ENCODE data around the gene PPIP5K1.

Gene PPIP5K1

DNA sequence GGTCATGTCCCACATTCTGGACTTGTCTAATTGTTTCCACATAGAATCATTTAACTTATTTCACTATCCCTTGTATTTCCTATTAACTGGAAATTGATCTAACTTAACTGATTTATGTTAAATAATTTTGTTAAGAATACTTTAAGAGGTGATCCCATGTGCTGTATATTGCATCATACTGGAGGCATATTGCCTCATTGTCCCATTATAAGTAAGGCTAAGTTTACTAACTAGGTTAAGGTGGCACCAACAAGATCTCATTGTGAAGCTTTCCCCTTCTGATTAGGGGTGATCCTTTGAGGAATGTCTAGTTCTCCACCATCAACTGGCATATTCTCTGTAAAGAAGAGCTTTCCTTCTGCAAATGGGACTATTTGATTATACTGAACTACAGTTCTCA, 48.2 kb downstream of the PPIP5K1 start:
- peak; percentile 97 for TF ChIP-seq CEBPB (IDR thresholded peaks at IDR 0.05)
- no peak for TF ChIP-seq NFIC (IDR thresholded peaks at IDR 0.05)

DNA sequence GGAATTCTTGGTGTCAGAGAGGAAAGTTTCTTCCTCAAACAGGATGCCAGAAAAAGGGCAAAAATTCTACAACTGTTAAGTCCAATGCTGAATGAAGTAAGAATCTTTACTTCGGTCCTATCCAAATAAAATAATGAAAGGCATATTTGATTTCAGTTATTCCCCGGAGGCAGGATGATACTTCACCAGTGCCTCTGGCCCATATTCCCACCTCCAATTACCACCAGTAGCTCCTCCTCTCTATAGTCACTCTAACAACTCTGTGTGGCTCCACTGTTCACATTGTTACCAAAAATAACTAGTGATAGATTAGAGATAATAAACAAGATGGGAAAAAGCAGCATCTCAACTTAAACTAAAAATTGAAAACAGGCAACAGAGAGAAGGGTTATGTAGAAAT, 51.9 kb downstream of the PPIP5K1 start:
- TF ChIP-seq NFIC (IDR thresholded peaks at IDR 0.05), result no peak
- TF ChIP-seq FOXM1 (IDR thresholded peaks at IDR 0.05; ENCODE audit: borderline replicate concordance, low read depth), result no peak
- TF ChIP-seq EP300 (IDR thresholded peaks at IDR 0.05; ENCODE audit: borderline replicate concordance), result no peak
- no peak for TF ChIP-seq RAD21 (IDR thresholded peaks at IDR 0.05; ENCODE audit: low read depth)
- no peak for TF ChIP-seq EGR1 (IDR thresholded peaks at IDR 0.05)
- TF ChIP-seq YY1 (IDR thresholded peaks at IDR 0.05; ENCODE audit: low read depth), result no peak
- no peak for TF ChIP-seq TCF12 (IDR thresholded peaks at IDR 0.05; ENCODE audit: low read depth)
- TF ChIP-seq, protein P1, sequence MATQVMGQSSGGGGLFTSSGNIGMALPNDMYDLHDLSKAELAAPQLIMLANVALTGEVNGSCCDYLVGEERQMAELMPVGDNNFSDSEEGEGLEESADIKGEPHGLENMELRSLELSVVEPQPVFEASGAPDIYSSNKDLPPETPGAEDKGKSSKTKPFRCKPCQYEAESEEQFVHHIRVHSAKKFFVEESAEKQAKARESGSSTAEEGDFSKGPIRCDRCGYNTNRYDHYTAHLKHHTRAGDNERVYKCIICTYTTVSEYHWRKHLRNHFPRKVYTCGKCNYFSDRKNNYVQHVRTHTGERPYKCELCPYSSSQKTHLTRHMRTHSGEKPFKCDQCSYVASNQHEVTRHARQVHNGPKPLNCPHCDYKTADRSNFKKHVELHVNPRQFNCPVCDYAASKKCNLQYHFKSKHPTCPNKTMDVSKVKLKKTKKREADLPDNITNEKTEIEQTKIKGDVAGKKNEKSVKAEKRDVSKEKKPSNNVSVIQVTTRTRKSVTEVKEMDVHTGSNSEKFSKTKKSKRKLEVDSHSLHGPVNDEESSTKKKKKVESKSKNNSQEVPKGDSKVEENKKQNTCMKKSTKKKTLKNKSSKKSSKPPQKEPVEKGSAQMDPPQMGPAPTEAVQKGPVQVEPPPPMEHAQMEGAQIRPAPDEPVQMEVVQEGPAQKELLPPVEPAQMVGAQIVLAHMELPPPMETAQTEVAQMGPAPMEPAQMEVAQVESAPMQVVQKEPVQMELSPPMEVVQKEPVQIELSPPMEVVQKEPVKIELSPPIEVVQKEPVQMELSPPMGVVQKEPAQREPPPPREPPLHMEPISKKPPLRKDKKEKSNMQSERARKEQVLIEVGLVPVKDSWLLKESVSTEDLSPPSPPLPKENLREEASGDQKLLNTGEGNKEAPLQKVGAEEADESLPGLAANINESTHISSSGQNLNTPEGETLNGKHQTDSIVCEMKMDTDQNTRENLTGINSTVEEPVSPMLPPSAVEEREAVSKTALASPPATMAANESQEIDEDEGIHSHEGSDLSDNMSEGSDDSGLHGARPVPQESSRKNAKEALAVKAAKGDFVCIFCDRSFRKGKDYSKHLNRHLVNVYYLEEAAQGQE (IDR thresholded peaks at IDR 0.05; ENCODE audit: low read depth), result no peak
- TF ChIP-seq ZBTB7A (IDR thresholded peaks at IDR 0.05; ENCODE audit: low read depth), result no peak
- TF ChIP-seq CREB1 (IDR thresholded peaks at IDR 0.05; ENCODE audit: low read depth), result no peak
- TF ChIP-seq, protein P2, sequence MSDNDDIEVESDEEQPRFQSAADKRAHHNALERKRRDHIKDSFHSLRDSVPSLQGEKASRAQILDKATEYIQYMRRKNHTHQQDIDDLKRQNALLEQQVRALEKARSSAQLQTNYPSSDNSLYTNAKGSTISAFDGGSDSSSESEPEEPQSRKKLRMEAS (IDR thresholded peaks at IDR 0.05), result no peak
- TF ChIP-seq TAF1 (IDR thresholded peaks at IDR 0.05; ENCODE audit: low read depth), result no peak
- TF ChIP-seq, protein P3, sequence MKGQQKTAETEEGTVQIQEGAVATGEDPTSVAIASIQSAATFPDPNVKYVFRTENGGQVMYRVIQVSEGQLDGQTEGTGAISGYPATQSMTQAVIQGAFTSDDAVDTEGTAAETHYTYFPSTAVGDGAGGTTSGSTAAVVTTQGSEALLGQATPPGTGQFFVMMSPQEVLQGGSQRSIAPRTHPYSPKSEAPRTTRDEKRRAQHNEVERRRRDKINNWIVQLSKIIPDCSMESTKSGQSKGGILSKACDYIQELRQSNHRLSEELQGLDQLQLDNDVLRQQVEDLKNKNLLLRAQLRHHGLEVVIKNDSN (IDR thresholded peaks at IDR 0.05), result no peak
- no peak for TF ChIP-seq CEBPB (IDR thresholded peaks at IDR 0.05)
- TF ChIP-seq TEAD4 (IDR thresholded peaks at IDR 0.05), result no peak

DNA sequence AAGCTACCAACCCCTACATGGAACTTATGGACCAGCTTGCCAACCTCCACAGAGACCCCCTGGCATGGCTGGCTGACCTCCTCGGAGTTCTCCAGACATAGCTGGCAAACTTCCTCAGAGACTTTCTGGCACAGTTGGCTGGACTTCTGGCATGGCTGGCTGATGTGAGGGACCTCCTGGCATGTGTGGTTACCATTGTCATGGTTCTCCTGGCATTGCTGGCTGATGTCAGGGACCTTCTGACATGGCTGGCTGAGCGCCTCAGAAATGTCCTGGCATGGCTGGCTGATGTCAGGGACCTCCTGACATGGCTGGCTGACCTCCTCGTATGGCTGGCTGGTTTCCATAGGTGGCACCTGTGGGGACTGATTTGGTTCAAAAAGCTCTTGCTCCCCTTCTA, 55.1 kb downstream of the PPIP5K1 start:
- TF ChIP-seq NFIC (IDR thresholded peaks at IDR 0.05) (peak; percentile 68), YY1 (IDR thresholded peaks at IDR 0.05; ENCODE audit: low read depth) (0 out of 2 replicates have a peak, but pooled peaks have one; percentile 48), FOXM1 (IDR thresholded peaks at IDR 0.05; ENCODE audit: borderline replicate concordance, low read depth) (no peak), ZBTB7A (IDR thresholded peaks at IDR 0.05; ENCODE audit: low read depth) (0 out of 2 replicates have a peak, but pooled peaks have one; percentile 49), TCF12 (IDR thresholded peaks at IDR 0.05; ENCODE audit: low read depth) (peak; percentile 54; the same call in 1 of the 2 replicates), EP300 (IDR thresholded peaks at IDR 0.05; ENCODE audit: borderline replicate concordance) (peak; percentile 48; the same call in 1 of the 2 replicates)
- TF ChIP-seq, protein P2 (IDR thresholded peaks at IDR 0.05), result no peak

DNA sequence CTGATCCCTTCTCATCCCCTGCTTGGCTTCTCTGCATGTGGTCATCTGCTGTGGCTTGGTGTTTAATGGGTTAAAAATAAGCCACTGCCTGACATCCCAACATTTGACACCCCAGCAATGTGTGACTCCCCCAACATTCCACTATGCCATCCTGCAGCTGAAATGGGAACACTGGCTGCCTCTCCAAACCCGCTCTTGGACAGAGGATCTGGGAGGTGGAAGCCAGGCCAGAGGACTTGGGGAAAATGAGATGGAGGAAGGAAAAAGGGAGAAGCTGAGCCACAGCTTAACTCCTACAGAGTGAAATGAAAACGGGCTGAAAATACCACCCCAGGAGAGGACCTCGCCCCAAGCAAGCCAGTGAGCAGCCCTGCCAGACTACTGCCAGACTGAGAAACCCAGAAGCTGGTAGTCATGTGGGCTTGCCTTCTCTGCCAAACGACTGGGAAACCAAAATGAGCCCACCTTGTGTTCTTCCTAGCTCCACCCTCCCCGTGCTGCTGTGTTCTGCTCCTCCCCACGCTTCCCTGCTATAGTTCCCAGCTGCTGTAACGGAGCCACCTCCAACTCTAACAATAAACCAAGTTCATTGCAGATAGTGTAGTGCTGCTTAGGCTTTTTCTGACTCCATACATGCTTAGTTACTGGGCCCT, 58.9 kb downstream of the PPIP5K1 start:
- TF ChIP-seq EGR1 (IDR thresholded peaks at IDR 0.05) (no peak), TAF1 (IDR thresholded peaks at IDR 0.05; ENCODE audit: low read depth) (no peak), NFIC (IDR thresholded peaks at IDR 0.05) (no peak), ZBTB7A (IDR thresholded peaks at IDR 0.05; ENCODE audit: low read depth) (no peak), TEAD4 (IDR thresholded peaks at IDR 0.05) (no peak), FOXM1 (IDR thresholded peaks at IDR 0.05; ENCODE audit: borderline replicate concordance, low read depth) (no peak), TCF12 (IDR thresholded peaks at IDR 0.05; ENCODE audit: low read depth) (no peak), YY1 (IDR thresholded peaks at IDR 0.05; ENCODE audit: low read depth) (no peak), EP300 (IDR thresholded peaks at IDR 0.05; ENCODE audit: borderline replicate concordance) (no peak), CEBPB (IDR thresholded peaks at IDR 0.05) (no peak), RAD21 (IDR thresholded peaks at IDR 0.05; ENCODE audit: low read depth) (no peak), CREB1 (IDR thresholded peaks at IDR 0.05; ENCODE audit: low read depth) (no peak)
- TF ChIP-seq, protein P3 (IDR thresholded peaks at IDR 0.05), result no peak
- TF ChIP-seq, protein P1 (IDR thresholded peaks at IDR 0.05; ENCODE audit: low read depth), result no peak
- TF ChIP-seq, protein P2 (IDR thresholded peaks at IDR 0.05), result no peak

DNA sequence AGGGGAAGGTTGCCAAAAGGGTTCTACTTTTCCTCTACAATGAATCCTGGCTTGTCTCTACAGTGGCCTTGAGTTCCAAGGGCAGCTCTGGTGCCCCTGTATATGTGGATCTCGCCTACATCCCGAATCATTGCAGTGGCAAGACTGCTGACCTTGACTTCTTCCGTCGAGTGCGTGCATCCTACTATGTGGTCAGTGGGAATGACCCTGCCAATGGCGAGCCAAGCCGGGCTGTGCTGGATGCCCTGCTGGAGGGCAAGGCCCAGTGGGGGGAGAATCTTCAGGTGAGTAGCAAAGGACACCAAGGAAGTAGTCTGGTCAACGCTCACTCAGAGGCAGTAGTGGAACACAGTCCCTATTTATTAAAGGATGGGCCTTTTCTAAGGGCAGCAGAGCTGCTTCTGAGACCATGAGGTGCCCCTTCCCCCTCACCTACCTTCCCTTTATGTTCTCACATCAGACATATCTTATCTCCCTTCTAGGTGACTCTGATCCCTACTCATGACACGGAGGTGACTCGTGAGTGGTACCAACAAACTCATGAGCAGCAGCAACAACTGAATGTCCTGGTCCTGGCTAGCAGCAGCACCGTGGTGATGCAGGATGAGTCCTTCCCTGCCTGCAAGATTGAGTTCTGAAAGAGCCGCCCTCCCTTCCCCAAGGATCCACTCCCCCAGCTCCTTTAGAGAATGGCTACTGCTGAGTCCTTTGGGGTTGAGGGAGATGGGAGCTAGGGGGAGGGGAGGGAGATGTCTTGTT, 60.2 kb downstream of the PPIP5K1 start:
- no peak for TF ChIP-seq TCF12 (IDR thresholded peaks at IDR 0.05; ENCODE audit: low read depth)
- no peak for TF ChIP-seq ZBTB7A (IDR thresholded peaks at IDR 0.05; ENCODE audit: low read depth)
- no peak for TF ChIP-seq CEBPB (IDR thresholded peaks at IDR 0.05)
- TF ChIP-seq CREB1 (IDR thresholded peaks at IDR 0.05; ENCODE audit: low read depth), result no peak

All from Ishikawa (cell line).